Activated CD4-positive, CD25-positive, alpha-beta regulatory T cell treated with anti-CD3 and anti-CD28 coated beads, Interleukin-2, amount 50 U/mL, for 24 hours (primary cell): ENCODE data around the gene MSMP.

ENCODE experiments used
- ATAC-seq, 2 donors: fragments of 150-1000 bp; cut with Tn5 transposase; one replicate each; pipeline ENCODE4 v1.10.0; 2021; ENCODE audit warnings: mild to moderate bottlenecking in 1 of 2, moderate library complexity in 1 of 2

The MSMP gene

GRCh38 chr9:35741740-35742139, 12.3 kb downstream of the MSMP start:
- ATAC-seq: no peak

DNA sequence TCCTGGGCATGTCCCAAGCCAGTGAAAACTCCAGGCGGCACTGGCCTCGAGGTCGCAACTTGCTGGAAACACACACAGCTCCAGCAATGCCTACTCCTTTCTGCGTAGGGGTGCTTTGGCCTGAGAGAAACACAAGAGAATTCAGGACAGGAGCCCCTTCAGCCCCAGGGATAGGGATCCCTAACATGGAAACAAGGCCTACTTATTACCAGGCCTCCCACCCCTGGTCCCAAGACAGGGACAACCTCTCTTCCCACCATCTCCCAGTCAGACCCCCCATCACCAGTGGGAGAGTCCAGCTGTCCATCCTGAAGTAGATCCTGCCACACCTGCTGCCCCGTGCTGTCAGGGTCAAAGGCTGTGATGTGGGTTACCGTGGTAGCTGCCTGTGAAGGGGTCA, 13.8 kb downstream of the MSMP start:
- ATAC-seq: no peak

GRCh38 chr9:35738924-35739323, 15.2 kb downstream of the MSMP start:
- ATAC-seq: no peak

GRCh38 chr9:35738186-35738585, 15.9 kb downstream of the MSMP start:
- ATAC-seq: no peak

GRCh38 chr9:35737143-35737542, 16.9 kb downstream of the MSMP start:
- no peak for ATAC-seq

DNA sequence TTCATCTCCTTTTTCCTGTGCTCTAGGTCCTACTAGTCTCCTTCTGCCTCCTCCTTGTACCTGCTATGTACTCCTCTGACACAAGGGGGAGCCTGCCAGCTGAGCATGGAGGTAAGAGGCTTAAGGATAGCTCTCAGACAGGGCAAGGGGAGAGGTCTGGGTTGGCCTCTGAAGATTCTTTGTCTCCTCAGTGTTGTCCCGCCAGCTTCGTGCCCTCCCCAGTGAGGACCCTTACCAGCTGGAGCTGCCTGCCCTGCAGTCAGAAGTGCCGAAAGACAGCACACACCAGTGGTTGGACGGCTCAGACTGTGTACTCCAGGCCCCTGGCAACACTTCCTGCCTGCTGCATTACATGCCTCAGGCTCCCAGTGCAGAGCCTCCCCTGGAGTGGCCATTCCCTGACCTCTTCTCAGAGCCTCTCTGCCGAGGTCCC, 17.9 kb downstream of the MSMP start:
- ATAC-seq: no peak

DNA sequence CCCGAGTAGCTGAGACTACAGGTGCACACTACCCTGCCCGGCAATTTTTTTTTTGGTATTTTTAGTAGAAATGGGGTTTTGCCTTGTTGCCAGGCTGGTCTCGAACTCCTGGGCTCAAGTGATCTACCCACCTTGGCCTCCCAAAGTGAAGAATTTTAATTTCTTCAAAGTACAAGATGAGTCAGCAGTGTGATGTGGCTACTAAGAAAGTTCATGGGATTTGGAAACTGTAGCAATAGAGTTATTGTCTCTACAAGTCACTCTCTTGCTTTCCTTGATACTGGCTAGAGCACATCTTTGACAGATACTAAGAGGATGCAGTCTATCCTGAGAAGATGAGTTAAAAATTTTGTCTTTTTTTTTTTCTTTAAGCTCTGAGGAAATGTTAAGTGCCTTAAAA, 20.0 kb downstream of the MSMP start:
- ATAC-seq: no peak

- ATAC-seq: no peak
Measured at GRCh38 chr9:35732800-35733541, 21.1 kb downstream of the MSMP start.

- peak; percentile 91 to 92 for ATAC-seq
Measured at GRCh38 chr9:35732185-35732799, 21.8 kb downstream of the MSMP start, which contains the start of the genes CREB3 and TLN1. CREB3 (plus strand) TSS chr9:35732666; CDS start chr9:35732773, 107 bp downstream. TLN1 (minus strand) TSS chr9:35732195; CDS start chr9:35725694, 6,501 bp downstream.

DNA sequence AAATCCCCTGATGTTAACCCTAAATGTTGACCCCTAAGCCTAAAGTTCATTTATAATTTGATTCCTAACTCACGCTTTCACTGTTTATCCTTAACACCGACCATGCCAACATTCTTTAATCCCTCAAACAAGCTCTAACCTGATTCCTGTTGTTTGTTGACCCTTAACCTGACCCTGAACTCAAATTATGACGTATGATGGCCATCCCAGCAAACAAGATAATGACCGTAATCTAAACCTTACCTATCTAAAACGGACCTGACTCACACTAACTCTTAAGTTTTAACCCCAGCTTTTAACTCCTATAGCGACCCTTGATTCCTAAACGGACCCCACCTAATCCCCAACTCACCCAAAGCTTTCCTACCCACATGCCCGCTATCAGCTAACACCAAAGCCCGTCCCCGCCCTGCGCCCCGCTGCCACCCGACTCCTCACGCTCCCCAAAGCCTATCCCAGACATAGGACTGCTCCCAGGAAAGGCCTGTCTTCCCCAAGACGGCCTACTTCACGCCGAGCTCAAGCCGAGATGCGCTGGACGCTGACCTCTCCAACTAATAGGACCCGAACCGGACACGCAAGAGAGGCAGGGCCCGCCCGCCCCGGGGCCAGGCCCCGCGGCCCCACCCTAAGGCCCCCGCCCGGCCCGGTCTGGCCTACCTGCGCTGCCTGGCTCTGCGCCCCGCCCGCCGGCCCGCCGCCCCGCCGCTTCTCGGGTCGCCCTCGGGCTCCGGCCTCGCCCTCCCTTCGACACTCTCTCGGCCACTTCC, 22.5 kb downstream of the MSMP start:
- ATAC-seq: no peak

DNA sequence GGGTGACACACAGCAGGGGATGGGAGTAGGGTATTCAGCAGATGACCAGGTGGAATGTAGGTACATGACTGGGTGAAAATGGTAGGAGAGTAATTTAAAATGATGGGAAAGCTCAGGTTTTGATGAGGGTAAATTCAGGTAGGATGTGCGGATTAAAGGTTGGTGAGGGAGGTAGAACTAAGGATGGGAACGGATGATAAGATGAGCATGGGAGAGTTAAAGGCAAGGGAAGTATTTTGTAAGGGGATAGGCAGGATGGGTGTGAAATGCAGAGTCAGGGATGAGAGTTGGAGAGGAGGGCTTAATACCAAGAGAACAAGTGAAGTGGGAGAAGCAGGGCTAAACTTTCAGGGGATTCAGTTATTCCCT, 23.6 kb downstream of the MSMP start:
- no peak for ATAC-seq

DNA sequence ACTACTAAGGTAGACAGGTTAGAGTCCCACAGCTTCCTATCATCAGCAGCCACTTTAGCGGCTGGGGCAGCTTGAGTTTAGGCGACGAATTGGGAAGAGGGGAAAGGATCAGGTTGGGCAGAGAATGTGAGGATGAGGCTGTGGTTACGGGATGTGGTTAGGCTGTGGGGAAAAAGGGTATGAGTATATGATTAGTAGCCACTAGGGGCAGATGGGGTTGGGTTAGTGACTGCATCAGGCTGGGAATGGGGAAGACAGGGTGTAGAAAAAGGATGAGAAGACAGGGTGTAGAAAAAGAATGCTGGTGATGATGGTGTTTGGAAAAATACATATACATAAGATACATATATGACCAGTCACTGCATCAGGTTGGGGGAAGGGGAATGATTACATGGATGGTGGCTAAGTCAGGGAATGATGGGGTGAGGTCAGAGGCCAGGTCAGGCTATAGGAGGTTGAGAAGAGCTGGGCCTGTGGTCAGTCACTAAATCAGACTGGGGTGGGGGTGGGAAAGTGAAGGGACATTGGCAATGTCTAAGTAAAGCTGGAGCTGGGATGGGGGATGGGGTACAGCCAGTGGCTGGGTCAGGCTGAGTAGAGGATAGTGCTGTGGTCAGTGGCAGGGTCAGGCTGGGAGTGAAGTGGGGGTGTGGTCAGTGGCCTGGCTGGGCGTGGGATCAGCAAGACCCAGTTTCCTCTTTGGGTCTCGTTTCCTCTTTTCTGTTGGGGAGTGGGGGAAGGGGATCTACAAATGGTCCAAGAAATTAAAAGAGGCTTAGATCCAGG, 24.2 kb downstream of the MSMP start:
- ATAC-seq: no peak

GRCh38 chr9:35729101-35729500, 25.0 kb downstream of the MSMP start:
- no peak for ATAC-seq

- ATAC-seq: no peak
Measured at GRCh38 chr9:35728041-35728971, 25.8 kb downstream of the MSMP start.

- ATAC-seq: no peak
Measured at GRCh38 chr9:35727676-35728040, 26.4 kb downstream of the MSMP start.

DNA sequence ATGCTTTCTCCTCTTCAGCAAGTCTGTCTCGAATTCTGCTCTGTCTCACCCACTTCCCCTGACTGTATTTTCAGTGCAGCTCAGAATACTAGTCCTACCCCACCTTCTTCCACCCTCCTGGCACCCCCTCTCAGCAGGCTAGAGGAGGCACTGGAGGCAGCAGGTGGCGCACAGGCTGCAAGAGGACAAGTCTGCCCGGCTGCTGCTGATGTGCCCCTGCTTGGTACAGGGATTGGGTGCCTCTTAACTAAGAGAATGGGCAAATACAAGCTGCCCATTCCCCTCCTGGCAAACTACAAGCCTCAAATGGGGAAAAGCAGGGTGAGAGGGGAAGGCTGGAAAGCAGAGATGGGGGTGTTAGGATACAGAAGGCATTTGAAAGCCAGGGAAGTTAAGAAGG, 27.1 kb downstream of the MSMP start:
- peak; percentile 41 to 54 for ATAC-seq

DNA sequence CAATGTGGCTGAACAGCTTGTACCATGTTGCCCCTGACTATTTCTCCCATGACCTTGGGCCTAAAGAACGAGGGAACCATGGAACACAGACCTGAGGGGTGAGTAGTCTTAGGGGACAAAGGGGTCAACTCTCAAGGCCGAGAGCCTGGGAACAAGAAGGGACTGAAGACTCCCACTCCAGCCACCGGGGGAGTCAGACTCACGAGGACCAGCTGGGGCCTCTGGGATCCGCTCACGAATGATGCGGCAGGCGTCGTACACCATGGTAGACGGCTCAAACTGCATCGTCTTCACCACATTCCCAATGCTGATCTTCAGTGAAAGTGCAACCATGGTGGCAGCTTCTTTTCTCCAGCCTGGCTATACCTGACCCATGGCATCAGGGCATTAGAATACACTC, 28.7 kb downstream of the MSMP start:
- no peak for ATAC-seq

- no peak for ATAC-seq
Measured at GRCh38 chr9:35723908-35724307, 30.2 kb downstream of the MSMP start.

DNA sequence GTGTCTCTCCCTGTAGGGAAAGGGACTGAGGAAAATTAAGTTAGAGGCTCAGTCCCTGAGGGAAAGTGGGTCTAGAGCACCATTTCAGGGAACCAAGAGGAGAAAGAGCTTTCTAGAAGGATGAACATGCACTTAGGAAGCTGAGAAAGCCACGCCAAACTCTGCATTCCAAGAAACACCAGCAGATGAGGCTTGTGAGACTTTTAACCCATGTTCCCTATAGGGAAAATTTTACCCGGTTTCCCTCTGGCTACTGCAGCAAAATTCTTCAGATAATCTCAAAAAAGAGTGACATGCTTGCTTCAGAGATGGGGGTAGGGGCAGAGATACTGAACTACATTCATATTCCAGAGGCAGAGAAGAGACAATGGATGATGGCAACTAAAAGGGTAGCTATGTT, 30.6 kb downstream of the MSMP start:
- no peak for ATAC-seq

GRCh38 chr9:35719546-35719945, 34.5 kb downstream of the MSMP start:
- no peak for ATAC-seq

GRCh38 chr9:35718721-35719511, 35.2 kb downstream of the MSMP start:
- peak; percentile 28 to 48 for ATAC-seq
